SH-SY5Y (cell line): ENCODE measurements around the gene CCDC195.

ENCODE experiments used
- GATA2 ChIP-seq: IDR thresholded peaks from 2 replicates; pipeline ENCODE4 v1.6.1; 2011; ENCODE audit warnings: mild to moderate bottlenecking, low read depth, low read length
- GATA3 ChIP-seq: IDR thresholded peaks from 2 replicates; pipeline ENCODE4 v1.6.1; 2011; ENCODE audit warnings: low read depth, mild to moderate bottlenecking, low read length, moderate library complexity

DNA sequence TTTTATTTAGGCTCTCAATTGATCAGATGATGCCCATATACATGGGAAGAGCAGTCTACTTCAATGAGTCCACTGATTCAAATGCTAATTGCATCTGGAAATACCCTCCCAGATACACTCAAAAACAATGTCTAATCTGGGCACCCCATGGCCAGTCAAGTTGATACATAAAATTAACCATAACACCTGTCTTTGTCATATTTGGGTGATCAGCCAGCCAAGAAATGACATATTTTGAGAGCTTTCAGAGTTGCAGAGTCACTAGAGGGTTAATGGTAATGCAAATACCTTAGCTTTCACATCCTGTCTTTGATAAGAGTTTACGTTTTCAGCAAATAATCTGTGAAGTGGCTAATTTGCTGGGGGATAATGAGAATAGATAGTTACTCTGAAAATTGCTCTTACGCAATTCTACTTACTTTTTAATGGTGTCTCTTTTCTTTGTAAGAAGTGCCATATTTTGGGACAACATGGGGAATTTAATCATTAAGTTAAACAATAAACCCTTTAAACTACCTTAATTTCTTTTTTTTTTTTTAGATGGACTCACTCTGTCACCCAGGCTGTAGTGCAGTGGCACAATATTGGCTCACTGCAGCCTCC lies 49.1 kb downstream of the CCDC195 start:
- TF ChIP-seq GATA3 (no peak), GATA2 (no peak)
